HG03469 (cell line): Measurements from ENCODE around the gene NBL1.
"Not testable (repeated sequence)": the region's sequence is repeated elsewhere in the genome, so short reads cannot be mapped to it uniquely, and the experiment has no call there.

Experiments
- ATAC-seq: cut with Tn5 transposase; IDR thresholded peaks from one replicate; pipeline ENCODE4 v1.9.1; 2021; ENCODE audit warnings: mild to moderate bottlenecking, moderate library complexity, moderate number of reproducible peaks; ENCODE audit not compliant: unreplicated experiment

NBL1 gene

DNA sequence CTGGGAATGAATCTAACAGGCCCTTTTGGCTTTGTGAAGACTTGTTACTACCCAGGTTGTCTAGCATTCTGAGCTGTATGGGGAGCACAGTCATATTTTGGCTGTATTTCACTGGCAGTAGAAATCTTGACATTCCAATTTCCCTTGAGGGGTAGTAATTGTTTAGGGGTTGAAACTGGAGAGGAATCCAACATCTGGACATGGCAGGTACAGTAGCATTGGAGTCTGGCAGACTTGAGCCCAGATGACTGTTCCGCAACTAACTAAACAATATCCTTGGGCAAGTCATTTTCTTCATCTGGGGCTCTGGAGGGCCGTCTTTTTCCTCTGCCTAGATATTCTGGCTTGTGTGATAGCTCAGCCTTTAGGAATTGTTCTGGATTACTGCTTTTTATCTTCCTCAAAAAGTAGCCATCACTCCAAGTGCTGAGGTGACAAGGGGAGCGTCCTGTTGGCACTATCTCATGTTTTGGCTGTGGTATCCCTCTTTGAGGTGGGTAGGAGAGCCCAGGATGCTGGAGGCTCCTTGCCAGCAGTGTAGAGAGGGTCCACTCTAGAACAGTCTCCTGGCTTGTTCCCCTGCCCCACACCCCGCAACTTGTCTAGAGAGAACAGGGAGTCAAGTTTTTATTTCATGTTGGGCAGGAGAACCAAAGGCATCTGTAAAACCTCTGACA is 22.7 kb upstream of the NBL1 start:
- no peak for ATAC-seq

DNA sequence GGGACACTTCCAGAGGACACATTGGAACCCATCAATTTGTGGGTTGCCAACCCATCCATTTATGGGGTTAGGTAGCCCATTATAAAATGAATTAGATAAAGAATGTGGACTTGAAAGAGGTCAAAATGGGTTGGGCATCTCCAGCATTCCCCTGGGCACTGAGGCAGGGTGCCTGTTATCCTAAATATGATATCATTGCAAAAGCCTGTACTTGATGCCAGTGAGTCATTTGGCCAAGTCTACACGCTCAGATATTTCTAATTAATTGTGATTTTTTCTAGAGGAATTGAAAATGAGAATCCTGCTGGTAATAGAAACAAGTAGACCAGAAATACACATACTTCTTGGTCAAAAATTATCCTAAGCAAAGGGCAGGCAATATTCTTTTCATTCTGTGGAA is 21.9 kb upstream of the NBL1 start:
- ATAC-seq, result no peak

DNA sequence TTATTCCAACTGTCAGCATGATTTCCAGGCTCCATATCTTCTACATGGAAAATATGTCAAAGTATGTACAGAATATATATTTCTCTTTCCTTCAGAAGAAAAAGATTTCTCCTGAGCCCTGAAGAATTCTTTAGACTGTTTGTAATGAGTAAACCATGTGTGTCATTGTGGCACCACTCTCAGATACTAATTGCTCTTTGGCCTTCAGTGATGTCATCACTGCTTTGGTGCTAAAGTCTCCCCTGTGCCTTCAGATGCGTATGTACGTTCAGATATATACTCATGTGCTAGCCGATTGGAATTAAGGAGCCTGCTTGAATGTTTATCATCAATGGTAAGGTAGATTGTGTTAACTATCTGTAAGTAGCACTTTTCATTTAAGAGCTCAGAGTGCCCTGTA is 20.6 kb upstream of the NBL1 start:
- ATAC-seq, result no peak

DNA sequence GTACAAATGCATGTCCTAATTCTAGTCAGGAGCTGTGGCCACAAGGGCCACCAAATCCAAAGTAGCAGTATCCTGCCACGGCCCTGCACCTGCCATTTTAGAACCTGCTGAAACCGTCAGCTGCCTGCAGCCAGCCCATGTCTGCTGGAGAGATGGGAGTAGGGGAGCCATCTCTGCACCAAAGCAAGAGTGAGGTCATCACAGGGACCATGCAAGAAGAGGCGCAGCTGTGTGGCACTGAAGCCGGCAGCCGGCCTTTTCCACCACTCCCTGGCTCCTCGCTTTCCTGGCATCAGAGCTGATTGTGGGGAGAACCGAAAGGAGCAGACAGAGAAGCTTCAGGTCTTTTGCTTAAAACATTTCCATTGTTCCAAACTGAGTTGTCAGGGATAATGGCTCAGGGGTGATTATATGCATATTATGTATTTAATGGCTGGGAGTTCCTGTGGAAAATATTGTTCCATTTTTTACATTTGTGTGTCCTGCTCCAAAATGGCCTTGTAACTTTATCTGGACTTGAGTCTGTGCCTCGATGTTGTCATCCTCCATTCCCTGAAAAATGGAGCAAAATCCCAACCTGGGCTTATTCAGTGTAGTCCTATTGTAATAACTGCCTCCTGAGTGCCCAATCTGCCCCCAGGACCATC is 18.7 kb upstream of the NBL1 start:
- no peak for ATAC-seq

DNA sequence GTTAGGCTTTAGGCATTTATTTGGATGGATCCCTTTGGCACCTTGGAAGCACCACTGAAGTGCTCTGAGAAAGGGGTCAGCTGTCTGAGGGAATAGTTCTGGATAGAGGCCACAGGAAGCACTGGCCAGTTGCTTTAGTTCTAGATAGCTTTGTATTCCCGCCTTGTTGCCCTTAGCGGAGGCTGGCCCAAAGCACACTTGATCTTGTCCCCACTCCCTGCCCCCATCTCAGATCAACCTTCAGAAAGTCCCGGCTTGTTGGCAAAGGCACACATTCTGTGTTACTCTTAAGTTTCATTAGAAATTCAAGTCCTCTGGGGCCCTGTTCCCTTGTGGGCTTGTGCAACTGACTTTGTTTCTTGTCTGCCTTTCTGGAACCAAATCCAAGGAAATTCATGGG is 15.2 kb upstream of the NBL1 start:
- ATAC-seq, result no peak

DNA sequence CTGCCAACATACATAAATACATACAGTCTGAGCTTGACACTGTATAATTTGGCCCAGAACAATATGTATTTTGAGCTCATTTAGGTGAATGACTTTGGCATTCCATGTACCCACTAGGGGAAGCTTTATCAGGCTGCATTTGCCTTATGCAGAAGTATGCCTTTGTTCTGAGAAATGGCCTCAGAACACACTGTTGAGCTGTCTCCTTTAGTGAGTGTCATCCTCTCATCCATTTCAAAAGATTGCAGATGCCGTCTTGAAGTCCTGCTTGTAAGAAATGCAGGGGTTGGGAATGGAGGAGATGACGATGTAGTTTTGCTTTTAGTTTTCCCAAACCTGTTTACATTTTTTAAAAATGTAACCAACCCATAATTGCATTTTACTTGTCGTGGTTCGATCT is 14.8 kb upstream of the NBL1 start:
- ATAC-seq, result no peak

DNA sequence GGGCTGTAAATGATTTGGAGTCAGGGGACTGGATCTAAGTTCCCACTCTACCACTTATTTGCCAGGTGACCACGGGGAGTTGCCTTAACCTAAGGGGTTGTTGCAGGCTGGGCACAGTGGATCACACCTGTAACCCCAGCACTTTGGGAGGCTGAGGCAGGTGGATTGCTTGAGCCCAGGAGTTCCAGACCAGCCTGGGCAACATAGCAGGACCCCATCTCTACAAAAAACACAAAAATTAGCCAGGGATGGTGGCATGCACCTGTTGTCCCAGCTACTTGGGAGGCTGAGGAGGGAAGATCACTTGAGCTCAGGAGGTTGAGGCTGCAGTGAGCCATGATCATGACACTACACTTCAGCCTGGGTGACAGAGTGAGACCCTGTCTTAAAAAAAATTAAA is 13.9 kb upstream of the NBL1 start:
- ATAC-seq, result not testable (repeated sequence)

DNA sequence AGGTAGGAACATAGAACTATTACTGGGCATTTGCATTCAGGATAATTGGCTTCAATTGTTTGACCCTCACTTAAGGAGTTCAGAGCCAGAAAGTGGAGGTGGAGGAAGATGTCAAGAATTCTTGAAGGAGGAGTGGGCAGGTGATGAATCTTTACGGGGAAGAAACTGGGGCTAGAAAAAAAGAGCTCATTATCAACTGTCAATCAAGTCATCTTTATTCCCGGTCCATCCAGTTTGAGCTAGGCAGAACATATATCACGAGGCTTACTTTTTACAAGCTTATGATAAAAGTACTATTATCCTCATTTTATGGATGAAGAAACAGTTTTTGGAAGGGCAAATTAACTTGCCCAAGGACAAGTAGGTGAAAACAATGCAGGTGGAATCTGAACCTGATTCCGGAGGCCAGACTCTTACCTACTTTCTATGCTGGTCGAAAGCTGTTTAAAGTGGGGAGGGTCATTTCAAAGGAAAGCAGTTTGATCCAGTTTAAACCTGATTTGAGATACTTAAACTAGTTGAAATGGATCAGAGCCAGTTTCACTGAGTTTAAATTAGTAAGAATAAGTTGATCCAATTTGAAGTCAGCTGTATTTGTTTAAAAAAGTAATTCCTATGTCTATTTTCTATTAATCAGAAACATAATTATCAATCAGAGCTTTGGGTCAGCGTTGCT is 13.3 kb upstream of the NBL1 start:
- no peak for ATAC-seq

DNA sequence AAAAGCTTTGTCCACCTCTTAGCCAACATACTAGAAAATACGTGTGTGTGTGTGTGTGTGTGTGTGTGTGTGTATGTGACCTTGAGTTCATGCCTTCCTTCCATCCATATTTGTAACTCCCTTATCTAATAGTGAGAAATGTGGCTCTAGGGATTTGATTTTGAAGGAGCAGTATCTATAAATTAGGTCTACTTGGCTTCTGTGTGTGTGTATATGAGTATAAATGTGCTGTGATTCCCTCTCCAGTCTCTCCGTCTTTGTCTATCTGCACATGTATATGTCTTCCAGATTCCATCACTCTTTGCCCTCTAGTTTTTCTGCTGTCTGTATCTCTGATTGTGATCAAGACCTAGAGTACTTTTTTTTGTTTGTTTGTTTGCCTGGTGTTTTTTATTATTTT is 11.9 kb upstream of the NBL1 start:
- no peak for ATAC-seq

DNA sequence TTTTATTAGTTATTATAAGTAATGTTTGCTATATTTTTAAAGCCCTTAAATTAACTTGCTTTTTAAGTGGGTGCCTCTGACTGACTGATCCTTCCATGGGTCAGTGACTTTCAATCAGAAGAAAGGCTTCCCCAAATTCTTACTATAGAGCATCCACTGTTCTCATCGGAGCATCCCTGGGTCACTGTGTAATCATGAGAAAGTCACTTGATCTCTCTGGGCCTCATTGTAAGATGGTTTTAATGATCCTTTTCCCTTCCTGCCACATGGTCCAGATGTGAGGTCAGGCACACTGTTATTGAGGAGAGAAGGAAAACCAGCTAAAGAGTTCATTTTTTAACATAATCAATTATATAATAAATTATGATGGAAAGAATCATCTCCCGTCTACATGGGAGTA is 11.0 kb upstream of the NBL1 start:
- no peak for ATAC-seq

DNA sequence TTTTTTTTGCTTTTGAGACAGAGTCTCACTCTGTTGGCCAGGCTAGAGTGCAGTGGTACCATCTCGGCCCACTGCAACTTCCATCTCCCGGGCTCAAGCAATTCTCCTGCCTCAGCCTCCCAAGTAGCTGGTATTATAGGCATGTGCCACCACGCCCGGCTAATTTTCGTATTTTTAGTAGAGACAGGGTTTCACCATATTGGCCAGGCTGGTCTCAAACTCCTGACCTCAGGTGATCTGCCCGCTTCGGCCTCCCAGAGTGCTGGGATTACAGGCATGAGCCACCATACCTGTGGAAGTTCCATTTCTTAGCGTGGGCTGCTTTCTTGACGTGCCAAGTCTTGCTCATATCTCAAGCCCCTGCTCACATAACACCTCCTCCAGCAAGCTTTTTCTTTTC is 9.0 kb upstream of the NBL1 start:
- ATAC-seq, result not testable (repeated sequence)

DNA sequence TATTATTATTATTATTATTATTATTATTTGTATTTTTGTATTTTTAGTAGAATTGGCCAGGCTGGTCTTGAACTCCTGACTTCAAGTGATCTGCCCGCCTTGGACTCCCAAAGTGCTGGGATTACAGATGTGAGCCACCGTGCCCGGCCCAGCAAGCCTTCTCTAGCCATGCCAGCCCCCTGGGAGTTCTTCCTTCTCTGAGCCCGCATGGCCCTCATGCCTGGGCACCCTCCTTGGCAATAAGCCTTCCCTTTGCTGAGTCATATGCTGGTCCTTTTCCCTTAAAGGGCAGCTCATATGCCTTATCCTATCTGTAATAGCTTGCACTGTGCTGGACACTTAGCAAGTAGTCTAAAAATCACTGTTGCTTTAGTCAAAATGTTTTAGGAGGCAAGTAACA is 8.5 kb upstream of the NBL1 start:
- ATAC-seq, result no peak

DNA sequence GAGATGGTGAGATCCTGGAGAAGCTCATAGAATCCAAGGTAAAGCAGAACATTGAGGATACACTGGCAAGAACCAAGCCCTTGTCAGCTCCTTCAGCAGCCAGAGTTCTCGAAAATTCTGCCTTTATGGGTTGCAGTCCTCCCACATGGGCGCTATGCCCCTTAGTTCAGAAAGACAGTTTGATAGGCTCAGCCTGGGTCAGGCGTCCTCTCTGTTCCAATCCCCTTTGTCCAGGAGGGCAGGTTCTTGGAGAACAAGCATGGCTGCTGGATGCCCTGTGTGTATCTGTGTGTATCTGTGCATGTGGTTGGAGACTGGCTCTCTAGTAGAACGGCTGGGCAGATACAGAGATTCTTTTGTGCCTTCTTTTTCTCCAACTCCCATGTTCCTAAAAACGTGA is 8.0 kb upstream of the NBL1 start:
- ATAC-seq, result no peak

DNA sequence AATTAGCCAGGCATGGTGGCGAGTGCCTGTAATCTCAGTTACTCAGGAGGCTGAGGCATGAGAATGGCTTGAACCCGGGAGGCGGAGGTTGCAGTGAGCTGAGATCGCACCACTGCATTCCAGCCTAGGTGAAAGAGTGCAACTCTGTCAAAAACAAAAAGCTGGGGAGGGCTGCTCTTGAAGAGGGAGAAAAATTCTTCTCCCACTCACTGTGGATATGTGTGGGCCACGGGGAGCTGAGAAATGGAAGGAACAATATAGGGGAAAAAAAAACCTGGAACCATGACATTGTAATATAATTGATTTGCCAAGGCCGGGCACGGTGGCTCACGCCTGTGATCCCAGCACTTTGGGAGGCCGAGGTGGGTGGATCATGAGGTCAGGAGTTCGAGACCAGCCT is 7.4 kb upstream of the NBL1 start:
- ATAC-seq, result not testable (repeated sequence)

DNA sequence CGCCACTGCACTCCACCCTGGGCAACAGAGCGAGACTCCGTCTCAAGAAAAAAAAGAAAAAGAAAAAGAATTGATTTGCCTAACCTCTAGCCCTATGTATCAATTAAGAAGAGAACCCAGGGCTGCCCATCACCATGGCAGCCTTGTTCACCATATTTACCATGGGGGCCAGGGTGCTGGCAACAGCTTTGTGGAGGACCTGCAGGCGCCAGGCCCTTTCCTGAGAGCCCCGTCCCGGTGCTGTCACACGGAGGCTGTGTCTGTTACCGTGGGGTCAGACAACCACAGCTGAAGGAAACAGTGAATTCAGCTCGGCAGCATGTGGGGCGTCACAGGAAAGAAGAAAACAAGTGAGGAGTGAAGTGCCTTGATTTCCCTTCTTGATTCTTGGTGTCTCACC is 6.5 kb upstream of the NBL1 start:
- no peak for ATAC-seq

DNA sequence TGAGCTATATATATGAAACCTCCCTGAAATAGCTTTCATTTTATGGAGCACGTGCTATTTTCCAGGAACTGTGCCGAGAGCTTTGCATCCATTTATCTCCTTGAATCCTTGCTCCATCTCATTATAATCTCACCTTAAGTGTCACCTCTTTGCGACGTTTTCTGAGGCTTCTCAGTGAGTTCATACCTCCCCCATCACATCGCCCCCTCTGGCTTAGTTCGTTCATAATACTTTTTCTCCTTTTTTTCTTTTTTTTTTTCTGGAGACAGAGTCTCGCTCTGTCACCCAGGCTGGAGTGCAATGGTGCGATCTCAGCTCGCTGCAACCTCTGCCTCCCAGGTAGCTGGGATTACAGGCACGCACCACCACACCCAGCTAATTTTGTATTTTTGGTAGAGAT is 4.9 kb upstream of the NBL1 start:
- ATAC-seq, result not testable (repeated sequence)

DNA sequence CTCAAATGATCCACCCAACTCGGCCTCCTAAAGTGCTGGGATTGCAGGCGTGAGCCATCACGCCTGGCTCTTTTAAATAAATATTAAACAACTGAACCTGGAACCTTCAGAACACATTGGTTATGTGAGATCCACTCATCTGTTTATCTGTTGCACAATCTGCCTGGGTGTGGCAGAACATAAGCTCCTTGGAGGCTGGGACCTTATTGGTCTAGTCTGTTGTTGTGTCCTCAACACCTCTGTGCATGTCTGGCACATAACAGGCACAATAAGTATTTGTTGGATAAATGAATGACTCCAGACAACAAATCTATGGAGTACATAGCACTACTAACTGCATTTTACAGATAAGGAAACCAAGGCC is 4.1 kb upstream of the NBL1 start:
- ATAC-seq, result no peak

DNA sequence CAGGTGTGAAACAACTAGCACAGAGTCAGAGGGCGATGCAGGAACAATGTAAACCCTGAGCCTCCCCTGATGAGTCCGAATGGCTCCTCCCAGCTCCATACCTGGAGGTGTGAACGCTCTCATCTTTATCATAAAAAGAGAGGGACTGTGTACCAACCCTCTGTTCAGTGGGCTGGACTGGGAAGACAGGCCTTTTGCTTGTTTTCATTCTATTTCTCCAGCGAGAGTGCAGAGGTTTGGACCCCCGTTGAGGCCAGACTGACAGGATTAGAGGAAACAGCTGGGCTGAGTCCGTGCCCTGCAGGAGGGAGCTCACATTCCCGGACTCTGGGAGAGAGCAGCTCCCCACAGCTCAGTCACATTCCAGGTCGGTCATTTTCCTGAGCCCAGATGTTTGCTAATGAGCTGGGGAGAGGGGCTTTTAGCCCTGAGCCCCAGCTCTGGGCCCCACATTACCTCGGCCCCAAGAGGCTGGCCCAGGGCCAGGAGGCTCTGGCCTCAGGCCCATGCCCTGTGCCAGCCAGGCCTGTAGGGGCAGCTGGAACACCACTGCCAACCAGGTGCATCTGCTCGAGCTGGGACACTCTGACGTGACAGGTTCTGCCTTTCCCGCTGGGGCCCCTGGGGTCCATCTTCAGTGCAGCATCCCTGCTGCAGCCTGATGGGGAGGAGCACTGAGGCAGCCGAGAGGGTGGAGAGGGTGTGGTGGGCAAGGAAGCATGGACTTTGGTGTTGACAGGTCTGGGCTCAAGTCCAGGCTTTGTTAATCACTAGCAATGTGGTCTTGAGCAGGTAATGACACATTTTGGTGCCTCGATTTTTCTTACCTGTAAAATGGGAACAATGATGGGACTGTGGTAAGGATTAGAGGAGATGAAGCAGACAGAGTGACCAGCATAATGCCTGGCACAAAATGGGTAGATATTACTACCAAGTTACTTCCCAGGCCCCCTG is 3.5 kb upstream of the NBL1 start:
- no peak for ATAC-seq

DNA sequence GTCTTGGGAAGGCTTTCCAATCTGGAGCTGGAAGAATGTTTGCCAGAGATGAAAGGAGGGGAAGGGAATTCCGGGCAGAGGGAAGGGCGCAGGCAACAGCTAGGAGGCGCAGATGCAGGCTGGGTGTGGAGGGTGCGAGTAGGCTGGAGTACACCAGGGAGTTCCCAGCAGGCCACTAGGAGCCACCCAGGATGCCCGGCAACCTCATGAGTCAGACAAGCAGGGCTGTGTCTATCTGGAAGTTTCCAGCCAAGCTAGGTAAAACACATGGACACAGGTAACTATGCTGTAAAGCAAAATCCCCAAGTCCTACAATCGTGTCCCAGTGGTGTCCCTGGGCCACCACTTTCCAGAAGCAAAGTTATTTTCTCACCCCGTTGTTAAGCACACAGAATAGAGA is 990 bp upstream of the NBL1 start:
- ATAC-seq, result no peak

DNA sequence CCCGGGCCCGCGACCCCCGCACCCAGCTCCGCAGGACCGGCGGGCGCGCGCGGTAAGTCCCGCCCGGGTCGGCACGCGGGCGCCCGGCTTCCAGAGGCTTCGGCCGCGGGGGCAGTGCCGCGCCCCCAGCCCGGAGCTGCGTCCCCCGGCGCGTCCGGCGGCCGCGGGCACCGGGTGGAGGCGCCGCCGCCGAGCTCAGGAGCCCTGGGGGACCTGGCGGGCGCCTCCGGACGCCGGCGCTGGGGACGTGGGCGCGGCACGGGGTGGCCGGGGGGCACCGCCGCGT is 227 bp downstream of the NBL1 start:
- no peak for ATAC-seq

DNA sequence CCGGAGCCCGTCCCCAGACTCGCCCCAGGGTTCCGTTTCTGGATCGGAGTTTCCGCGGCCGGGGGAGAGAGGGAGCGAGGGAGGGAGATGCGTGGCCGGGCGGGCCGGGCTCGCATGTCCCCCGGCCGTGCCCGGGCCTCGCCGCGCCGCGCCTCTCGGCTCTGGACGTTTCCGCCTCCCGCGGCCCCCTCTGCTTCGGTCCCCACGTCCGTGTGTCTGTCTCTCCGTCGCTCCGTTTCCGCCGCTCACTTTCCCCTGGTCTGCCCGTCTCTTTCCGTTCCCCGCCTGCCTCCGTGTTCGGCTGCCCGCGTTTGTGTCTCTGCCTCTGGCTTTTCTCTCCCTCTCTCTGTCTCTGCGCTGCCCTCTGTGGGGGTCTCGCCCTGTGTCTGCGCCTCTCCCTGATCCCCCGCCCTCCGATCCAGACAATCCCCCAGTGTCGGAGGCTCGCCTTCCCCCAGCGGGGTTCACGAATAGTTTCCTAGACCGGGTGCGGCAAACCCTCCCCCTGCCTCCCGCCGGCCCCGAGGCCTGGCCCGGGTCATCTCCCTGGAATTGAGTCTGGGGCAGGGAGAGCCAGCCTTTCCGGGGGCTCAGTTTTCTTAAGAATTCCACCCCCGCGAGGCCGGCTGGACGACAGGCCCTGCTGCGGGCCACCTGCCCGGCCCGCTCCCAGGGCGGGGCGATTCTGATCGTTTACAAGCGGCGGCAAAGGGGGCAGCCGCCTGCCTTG is 735 bp downstream of the NBL1 start:
- no peak for ATAC-seq
